ENCODE results near the gene LRRC7.
A peak's percentile ranks its signal among the peaks of the same experiment; 100 is the strongest.

- TF ChIP-seq CTCF (IDR thresholded peaks at IDR 0.05; ENCODE audit: low read length) (peak; percentile 54), EZH2 (IDR thresholded peaks at IDR 0.05; ENCODE audit: borderline replicate concordance, low read length) (no peak)
These were observed 545.1 kb downstream of the LRRC7 start for GRCh38 chr1:70112838-70113237.
